Measurements from ENCODE around the gene TMEM245. TPM values are rescaled to one million over a fixed set of nuclear protein-coding genes. Genes with fewer than 3 reads are reported as not detected.

Gene TMEM245
- total and polyA plus RNA-seq, 7 donors, result 1.8 to 105 (median 90.7) TPM

DNA sequence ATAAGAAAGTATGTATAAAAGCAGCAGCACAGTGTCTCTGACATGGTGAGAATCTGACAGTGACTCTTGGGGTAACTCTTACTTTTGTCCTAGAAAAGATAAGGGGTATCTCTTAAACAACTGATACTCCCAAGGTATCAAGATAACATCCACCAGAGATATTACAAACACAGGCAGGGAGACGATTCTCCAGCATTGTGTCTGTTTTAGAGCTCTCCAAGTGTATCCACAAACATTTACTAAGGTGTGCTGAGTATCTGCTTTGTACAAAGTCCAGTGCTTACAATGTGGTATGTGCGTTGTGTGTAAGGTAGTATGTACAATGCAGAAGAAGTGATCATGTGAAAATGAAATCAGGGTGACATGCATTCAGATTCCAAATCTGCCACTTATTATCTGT is 4.4 kb upstream of the TMEM245 start:
- Histone ChIP-seq H3K27ac (no peak overlapping the region), H3K36me3 (no peaks in the 10 kb centered on the region), H3K9me3 (no peaks in the 10 kb centered on the region), H3K4me1 (peaks cover 0 to 6% (median 6%) of the 10 kb centered on the region in 4 donors), H3K4me3 (no peak overlapping the region), H3K27me3 (no peaks in the 10 kb centered on the region)
- DNase-seq, result no peak
- no peak for TF ChIP-seq POLR2A (IDR thresholded peaks at IDR 0.05)
- no peak for TF ChIP-seq EP300 (IDR thresholded peaks at IDR 0.05)
- TF ChIP-seq, protein P1, sequence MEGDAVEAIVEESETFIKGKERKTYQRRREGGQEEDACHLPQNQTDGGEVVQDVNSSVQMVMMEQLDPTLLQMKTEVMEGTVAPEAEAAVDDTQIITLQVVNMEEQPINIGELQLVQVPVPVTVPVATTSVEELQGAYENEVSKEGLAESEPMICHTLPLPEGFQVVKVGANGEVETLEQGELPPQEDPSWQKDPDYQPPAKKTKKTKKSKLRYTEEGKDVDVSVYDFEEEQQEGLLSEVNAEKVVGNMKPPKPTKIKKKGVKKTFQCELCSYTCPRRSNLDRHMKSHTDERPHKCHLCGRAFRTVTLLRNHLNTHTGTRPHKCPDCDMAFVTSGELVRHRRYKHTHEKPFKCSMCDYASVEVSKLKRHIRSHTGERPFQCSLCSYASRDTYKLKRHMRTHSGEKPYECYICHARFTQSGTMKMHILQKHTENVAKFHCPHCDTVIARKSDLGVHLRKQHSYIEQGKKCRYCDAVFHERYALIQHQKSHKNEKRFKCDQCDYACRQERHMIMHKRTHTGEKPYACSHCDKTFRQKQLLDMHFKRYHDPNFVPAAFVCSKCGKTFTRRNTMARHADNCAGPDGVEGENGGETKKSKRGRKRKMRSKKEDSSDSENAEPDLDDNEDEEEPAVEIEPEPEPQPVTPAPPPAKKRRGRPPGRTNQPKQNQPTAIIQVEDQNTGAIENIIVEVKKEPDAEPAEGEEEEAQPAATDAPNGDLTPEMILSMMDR (IDR thresholded peaks at IDR 0.05), result no peak
- no peak for TF ChIP-seq POLR2AphosphoS5 (IDR thresholded peaks at IDR 0.05)
- WGBS, 2 donors, result 31 to 68% methylated on average over 2 of the region's 2 CpGs
- intact Hi-C loops (cut with DNase I), result loop anchor here (10.0 kb wide), 1 partner anchor 201 kb away; the partner anchor contains the start of gene EPB41L4B

DNA sequence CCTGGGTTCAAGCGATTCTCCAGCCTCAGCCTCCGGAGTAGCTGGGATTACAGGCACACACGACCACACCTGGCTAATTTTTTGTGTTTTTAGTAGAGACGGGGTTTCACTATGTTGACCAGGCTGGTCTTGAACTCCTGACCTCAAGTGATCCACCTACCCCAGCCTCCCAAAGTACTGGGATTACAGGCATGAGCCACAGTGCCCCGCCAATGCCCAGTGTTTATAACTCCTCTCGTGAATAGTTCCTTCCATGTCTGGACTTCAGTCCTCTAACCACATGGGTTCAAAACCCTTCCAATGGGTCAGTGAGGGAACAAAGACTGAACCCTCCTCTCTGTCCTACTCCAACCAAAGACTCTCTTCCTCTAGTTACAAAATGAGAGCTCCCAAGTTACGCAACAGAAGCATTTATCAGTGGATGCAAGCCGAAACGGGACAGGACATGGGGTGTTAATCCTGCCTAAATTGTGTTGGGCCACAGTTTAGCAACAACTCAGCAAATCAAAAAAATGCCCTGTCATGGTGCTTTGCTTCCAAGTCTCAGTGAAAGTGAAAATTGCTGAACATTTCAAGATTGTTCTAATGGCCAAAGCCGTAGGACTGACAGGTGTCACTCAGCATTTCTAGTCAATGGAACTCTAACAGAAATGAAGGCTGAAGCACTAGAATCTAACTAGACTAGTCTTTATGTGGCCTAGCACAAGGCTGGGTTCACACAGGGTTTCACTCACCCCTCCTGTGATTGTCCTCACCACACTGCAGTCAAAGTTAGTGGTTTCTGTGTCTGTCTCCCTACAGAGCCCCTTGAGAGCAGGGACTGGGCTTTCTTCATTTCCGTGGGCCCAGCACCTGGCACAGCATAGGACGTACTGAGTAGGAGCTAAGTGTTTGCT is 3.2 kb upstream of the TMEM245 start:
- Histone ChIP-seq H3K36me3 (no peaks in the 10 kb centered on the region), H3K4me1 (peaks cover 0 to 15% (median 13%) of the 10 kb centered on the region in 4 donors), H3K9me3 (no peaks in the 10 kb centered on the region), H3K4me3 (no peak overlapping the region), H3K27me3 (no peaks in the 10 kb centered on the region), H3K27ac (no peak overlapping the region)
- DNase-seq, result no peak
- TF ChIP-seq POLR2A (IDR thresholded peaks at IDR 0.05), result no peak
- TF ChIP-seq POLR2AphosphoS5 (IDR thresholded peaks at IDR 0.05), result no peak
- TF ChIP-seq, protein P1 (IDR thresholded peaks at IDR 0.05), result no peak
- no peak for TF ChIP-seq EP300 (IDR thresholded peaks at IDR 0.05)
- WGBS, 2 donors, result 83 to 85% methylated on average over 12 of the region's 12 CpGs
- intact Hi-C loops (cut with DNase I), result loop anchor here (10.0 kb wide), 1 partner anchor 202 kb away; the partner anchor contains the start of gene EPB41L4B

DNA sequence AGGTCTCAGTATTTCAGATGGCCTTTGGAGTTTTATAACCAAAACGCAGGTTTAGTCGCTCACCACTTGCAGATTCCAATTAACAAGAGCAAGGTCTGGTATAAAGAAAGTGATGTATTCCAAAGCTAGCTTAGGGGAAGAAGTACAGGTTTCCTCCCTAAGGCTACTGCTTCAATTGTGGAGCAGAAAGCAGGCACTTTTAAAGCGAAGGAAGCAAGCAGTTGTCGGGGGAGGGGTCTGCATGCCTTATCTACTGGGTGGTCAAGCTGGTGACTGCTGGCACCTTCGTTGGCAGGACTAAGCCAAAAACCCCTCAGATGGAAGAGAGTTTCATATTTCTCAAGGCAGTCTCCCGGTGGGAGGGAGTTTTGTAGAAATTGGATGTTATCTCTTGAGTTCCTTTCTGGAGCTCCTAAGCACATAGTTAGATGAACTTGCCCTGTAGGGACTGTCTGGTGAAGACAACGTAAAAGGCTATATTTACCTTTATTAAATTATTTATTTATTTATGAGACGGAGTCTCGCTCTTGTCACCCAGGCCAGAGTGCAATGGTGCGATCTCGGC is 1.6 kb upstream of the TMEM245 start:
- no peak for TF ChIP-seq POLR2A (IDR thresholded peaks at IDR 0.05)
- TF ChIP-seq EP300 (IDR thresholded peaks at IDR 0.05), result no peak
- TF ChIP-seq, protein P1 (IDR thresholded peaks at IDR 0.05), result no peak
- no peak overlapping the region for H3K4me3 ChIP-seq
- no peaks in the 10 kb centered on the region for H3K36me3 ChIP-seq
- intact Hi-C loops (cut with DNase I), result loop anchor here (10.0 kb wide), 1 partner anchor 203 kb away; the partner anchor contains the start of gene EPB41L4B
- H3K27me3 ChIP-seq, result no peaks in the 10 kb centered on the region
- H3K27ac ChIP-seq, result no peak overlapping the region
- no peaks in the 10 kb centered on the region for H3K9me3 ChIP-seq
- WGBS, 2 donors, result 83 to 88% methylated on average over 11 of the region's 11 CpGs
- peaks cover 0 to 31% (median 29%) of the 10 kb centered on the region in 4 donors for H3K4me1 ChIP-seq
- no peak for DNase-seq

DNA sequence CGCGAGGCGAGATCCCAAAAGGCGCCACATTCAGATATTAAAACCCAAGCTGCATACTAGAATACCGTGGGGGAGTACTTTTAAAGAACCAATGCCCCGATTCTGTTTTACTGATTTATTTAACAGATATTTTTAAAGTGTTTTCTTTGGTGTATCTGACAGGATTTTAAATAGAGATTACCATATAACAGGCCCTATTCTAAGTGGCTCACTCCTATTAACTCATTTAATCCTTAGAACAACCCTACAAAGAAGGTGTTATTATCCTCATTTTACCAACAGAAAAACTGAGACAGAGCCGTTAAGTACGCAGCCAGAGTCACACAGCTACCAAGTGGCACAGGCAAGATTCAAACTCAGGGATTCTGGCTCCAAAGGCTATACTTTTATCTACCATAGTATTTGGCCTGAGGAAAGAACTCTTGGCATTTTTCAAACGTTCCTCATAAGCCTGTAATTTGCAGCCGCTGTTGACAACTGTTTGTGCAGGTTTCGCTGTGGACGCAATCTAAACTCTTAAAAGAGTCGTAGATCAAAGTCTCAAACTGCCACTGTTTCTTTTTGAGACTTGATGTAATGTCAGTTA is 550 bp upstream of the TMEM245 start:
- DNase-seq, result no peak
- Histone ChIP-seq H3K4me3 (no peak overlapping the region), H3K36me3 (no peaks in the 10 kb centered on the region), H3K9me3 (no peaks in the 10 kb centered on the region), H3K4me1 (peaks cover 0 to 42% (median 39%) of the 10 kb centered on the region in 4 donors), H3K27ac (no peak overlapping the region), H3K27me3 (no peaks in the 10 kb centered on the region)
- intact Hi-C loops (cut with DNase I), result loop anchor here (10.0 kb wide), 1 partner anchor 205 kb away; the partner anchor contains the start of gene EPB41L4B
- TF ChIP-seq, protein P1 (IDR thresholded peaks at IDR 0.05), result no peak
- TF ChIP-seq POLR2AphosphoS5 (IDR thresholded peaks at IDR 0.05) (no peak), POLR2A (IDR thresholded peaks at IDR 0.05) (no peak), EP300 (IDR thresholded peaks at IDR 0.05) (no peak)
- WGBS, 2 donors, result 22 to 33% methylated on average over 13 of the region's 13 CpGs

All from sigmoid colon (tissue), 7 donors.